B cell (primary cell): ENCODE measurements around the gene SLC16A10. TPM values are rescaled to one million over a fixed set of nuclear protein-coding genes. Genes with fewer than 3 reads are reported as not detected.

Source experiments
- ATAC-seq: fragments of 200-7000 bp; cut with Tn5 transposase; one replicate; pipeline ENCODE4 v1.10.0; 2021; ENCODE audit warnings: low read depth, mild to moderate bottlenecking, moderate number of reproducible peaks, moderate library complexity
- CTCF ChIA-PET: fragments of 350-600 bp; sonication (Branson Sonifier 250); formaldehyde crosslinking; loops from one replicate; lab custom pipeline; 2021; ENCODE audit warnings: antibody characterized with exemption, inconsistent platforms; lab: Charles Lee
- POLR2A ChIA-PET: fragments of 350-600 bp; sonication (Branson Sonifier 250); formaldehyde crosslinking; loops from one replicate; lab custom pipeline; 2021; ENCODE audit warnings: antibody characterized with exemption; lab: Charles Lee
- DNase-seq: peaks from one replicate; pipeline ENCODE4 v3.0.0; 2013
- H2AFZ ChIP-seq: 2 replicates; pipeline ENCODE4 v1.6.1; 2012; ENCODE audit warnings: mild to moderate bottlenecking, low read depth, low read length; ENCODE audit not compliant: insufficient read depth, poor library complexity, severe bottlenecking
- H3K27ac ChIP-seq, 2 donors: 1 replicate in 1 of 2; 2 replicates in 1 of 2; pipeline ENCODE4 v1.5.1; 2012 to 2013; ENCODE audit warnings: low read length in 2 of 2, mild to moderate bottlenecking in 2 of 2, moderate library complexity in 1 of 2
- H3K27me3 ChIP-seq, 4 experiments: fragments of 200-600 bp in 1 of 4; sonication (generic) in 1 of 4; replicated peaks in 1 of 4; 1 replicate in 2 of 4; 2 replicates in 2 of 4; pipeline versions ENCODE4 v1.6.1 to v1.7.0; 2013 to 2016; ENCODE audit warnings: low read length in 3 of 4, mild to moderate bottlenecking in 2 of 4, mixed read lengths in 1 of 4, moderate library complexity in 1 of 4; ENCODE audit not compliant: insufficient read depth in 4 of 4, control insufficient read depth in 3 of 4; ENCODE audit errors: control extremely low read depth in 1 of 4
- H3K36me3 ChIP-seq, 2 experiments: replicated peaks in 1 of 2; 1 replicate in 1 of 2; 2 replicates in 1 of 2; pipeline versions ENCODE4 v1.6.1 to v1.7.1; 2013; ENCODE audit warnings: low read length in 1 of 2; ENCODE audit not compliant: insufficient read depth in 2 of 2, control insufficient read depth in 1 of 2; ENCODE audit errors: control extremely low read depth in 1 of 2, extremely low read depth in 1 of 2
- H3K4me1 ChIP-seq, 2 donors: fragments of 200-600 bp in 1 of 2; sonication (generic) in 1 of 2; 1 replicate in 1 of 2; 2 replicates in 1 of 2; pipeline versions ENCODE4 v1.5.1 to v1.6.1; 2013 to 2017; ENCODE audit warnings: low read length in 2 of 2; ENCODE audit not compliant: control insufficient read depth in 2 of 2, insufficient read depth in 2 of 2
- H3K4me2 ChIP-seq: replicated peaks from 2 replicates; pipeline ENCODE3; 2012; ENCODE audit warnings: mild to moderate bottlenecking, low read depth, low read length; ENCODE audit not compliant: poor library complexity, severe bottlenecking
- H3K4me3 ChIP-seq, 5 experiments: fragments of 200-600 bp in 1 of 5; sonication (generic) in 1 of 5; 1 replicate in 3 of 5; 2 replicates in 2 of 5; pipeline versions ENCODE4 v1.5.1 to v1.7.0; 2011 to 2016; ENCODE audit warnings: low read length in 4 of 5, mild to moderate bottlenecking in 4 of 5, low read depth in 2 of 5, control low read depth in 1 of 5, moderate library complexity in 1 of 5; ENCODE audit not compliant: insufficient read depth in 1 of 5; ENCODE audit errors: control extremely low read depth in 1 of 5, extremely low read depth in 1 of 5
- H3K79me2 ChIP-seq: fragments of 200-600 bp; sonication (generic); one replicate; pipeline ENCODE4 v1.6.0; 2016; ENCODE audit warnings: low read length; ENCODE audit not compliant: control insufficient read depth, insufficient read depth
- H3K9ac ChIP-seq: fragments of 200-600 bp; sonication (generic); 2 replicates; pipeline ENCODE4 v1.6.1; 2017; ENCODE audit warnings: mild to moderate bottlenecking, low read length, moderate library complexity
- H3K9me3 ChIP-seq, 3 donors: one replicate each; pipeline versions ENCODE4 v1.6.1 to v1.7.1; 2013; ENCODE audit warnings: low read length in 2 of 3; ENCODE audit not compliant: control insufficient read depth in 2 of 3, insufficient read depth in 1 of 3; ENCODE audit errors: control extremely low read depth in 1 of 3
- H4K20me1 ChIP-seq: 2 replicates; pipeline ENCODE4 v1.6.0; 2012; ENCODE audit warnings: mild to moderate bottlenecking, low read length; ENCODE audit not compliant: insufficient read depth, control insufficient read depth, poor library complexity, severe bottlenecking
- H3K27ac Mint-ChIP-seq: one replicate; pipeline ENCODE4 v1.8.0; 2021; ENCODE audit warnings: mixed read lengths
- H3K27me3 Mint-ChIP-seq: one replicate; pipeline ENCODE4 v1.8.0; 2021; ENCODE audit warnings: mixed read lengths
- H3K4me1 Mint-ChIP-seq: one replicate; pipeline ENCODE4 v1.8.0; 2021; ENCODE audit warnings: mixed read lengths
- H3K4me3 Mint-ChIP-seq: one replicate; pipeline ENCODE4 v1.8.0; 2021; ENCODE audit warnings: mixed read lengths
- H3K9me3 Mint-ChIP-seq: one replicate; pipeline ENCODE4 v1.8.0; 2022; ENCODE audit warnings: mixed read lengths; ENCODE audit not compliant: insufficient read depth
- CTCF ChIP-seq: fragments of 200-600 bp; IDR thresholded peaks from one replicate; pipeline ENCODE4 v1.8.0; 2022; ENCODE audit warnings: antibody characterized with exemption, mild to moderate bottlenecking
- EZH2 ChIP-seq: IDR thresholded peaks from 2 replicates; pipeline ENCODE4 v1.6.1; 2012; ENCODE audit warnings: borderline replicate concordance, low read depth, mild to moderate bottlenecking, moderate library complexity, low read length; ENCODE audit not compliant: insufficient read depth, poor library complexity, severe bottlenecking
- WGBS: methylation state at CpG from one replicate; pipeline ENCODE4 v1.1.5; 2013; ENCODE audit warnings: missing lambda C conversion rate; ENCODE audit not compliant: insufficient coverage; 5-methylcytosine and 5-hydroxymethylcytosine counted together
- intact Hi-C: fragments of 100-400 bp; cut with micrococcal nuclease; formaldehyde crosslinking; loops from one replicate; pipeline ENCODE4 v1.10.0; 2022
- polyA plus RNA-seq: library from polyadenylated mRNA; depleted of rRNA; stranded (reverse); fragments of >200 nt; gene quantifications from 2 replicates; pipeline ENCODE4 v1.2.3, GENCODE V29; 2012
- total RNA-seq, 2 donors: library from RNA; stranded (reverse); fragments of 120-200 nt in 1 of 2; gene quantifications; 1 replicate in 1 of 2; 2 replicates in 1 of 2; pipeline versions ENCODE4 v1.2.3 to v1.2.4, GENCODE V29; 2013 to 2022

Gene SLC16A10
- total and polyA plus RNA-seq, 2 donors (not counting 1 experiment from before 2014, with no cell fraction given) = 0.06 to 0.71 TPM

- POLR2A ChIA-PET = no interaction called here
- Histone ChIP-seq H3K9me3 (no peaks in the 10 kb centered on the region), H3K9ac (no peak overlapping the region), H3K79me2 (no peaks in the 10 kb centered on the region), H3K4me1 (no peaks in the 10 kb centered on the region), H3K4me3 (no peak overlapping the region), H3K27me3 (no peaks in the 10 kb centered on the region), H2AFZ (no peak overlapping the region), H3K27ac (no peak overlapping the region), H4K20me1 (no peaks in the 10 kb centered on the region), H3K4me2 (no peak overlapping the region), H3K36me3 (no peaks in the 10 kb centered on the region)
- Mint-ChIP-seq H3K4me1 (no peaks in the 10 kb centered on the region), H3K27ac (no peak overlapping the region), H3K4me3 (no peak overlapping the region), H3K9me3 (no peaks in the 10 kb centered on the region), H3K27me3 (peaks cover 29% of the 10 kb centered on the region)
- CTCF ChIA-PET = interaction anchor here (0.6 kb wide), 1 partner anchor 1358 kb away, joined by 4 read pairs; no protein-coding TSS in a partner anchor
- DNase-seq (no peak), ATAC-seq (no peak)
- intact Hi-C loops = no loop called here
- TF ChIP-seq EZH2 (no peak), CTCF (no peak)
Measured at GRCh38 chr6:111074311-111074710, 13.0 kb upstream of the SLC16A10 start.

- Histone ChIP-seq H4K20me1 (no peaks in the 10 kb centered on the region), H3K36me3 (no peaks in the 10 kb centered on the region), H3K27me3 (no peaks in the 10 kb centered on the region), H3K27ac (no peak overlapping the region), H3K9me3 (no peaks in the 10 kb centered on the region), H3K4me2 (no peak overlapping the region), H3K4me1 (no peaks in the 10 kb centered on the region), H2AFZ (no peak overlapping the region), H3K79me2 (no peaks in the 10 kb centered on the region), H3K4me3 (no peak overlapping the region), H3K9ac (no peak overlapping the region)
- no peak overlapping the region for H3K27ac Mint-ChIP-seq
- H3K4me1 Mint-ChIP-seq = no peaks in the 10 kb centered on the region
- H3K27me3 Mint-ChIP-seq = peaks cover 16% of the 10 kb centered on the region
- WGBS = 60% methylated on average over 2 of the region's 5 CpGs
- H3K4me3 Mint-ChIP-seq = no peak overlapping the region
- no peak for ATAC-seq
- no peaks in the 10 kb centered on the region for H3K9me3 Mint-ChIP-seq
- TF ChIP-seq CTCF (no peak), EZH2 (no peak)
- ChIA-PET CTCF (no interaction called here), POLR2A (no interaction called here)
- intact Hi-C loops = no loop called here
- DNase-seq = no peak
Measured at GRCh38 chr6:111076024-111076695, 11.1 kb upstream of the SLC16A10 start.
